HG03378 (cell line): ENCODE measurements around the gene EML6.

Experiments used
- ATAC-seq: cut with Tn5 transposase; IDR thresholded peaks from one replicate; pipeline ENCODE4 v1.9.1; 2021; ENCODE audit warnings: mild to moderate bottlenecking, moderate library complexity; ENCODE audit not compliant: unreplicated experiment

EML6 gene

DNA sequence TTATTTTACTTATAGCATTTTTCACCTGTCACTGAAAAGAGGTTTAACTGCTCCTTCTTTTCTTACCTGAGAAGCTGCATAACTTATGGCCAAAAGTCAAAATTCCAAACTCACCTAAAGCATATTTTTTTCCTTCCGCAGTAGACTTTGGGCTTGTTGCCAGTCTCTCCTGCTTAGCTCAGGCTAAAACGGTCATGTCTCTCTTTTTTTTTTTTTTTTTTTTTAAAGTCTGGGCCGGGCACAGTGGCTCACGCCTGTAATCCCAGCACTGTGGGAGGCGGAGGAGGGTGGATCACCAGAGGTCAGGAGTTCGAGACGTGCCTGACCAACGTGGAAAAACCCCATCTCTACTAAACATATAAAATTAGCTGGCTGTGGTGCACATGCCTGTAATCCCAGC, 213.3 kb downstream of the EML6 start:
- no peak for ATAC-seq

DNA sequence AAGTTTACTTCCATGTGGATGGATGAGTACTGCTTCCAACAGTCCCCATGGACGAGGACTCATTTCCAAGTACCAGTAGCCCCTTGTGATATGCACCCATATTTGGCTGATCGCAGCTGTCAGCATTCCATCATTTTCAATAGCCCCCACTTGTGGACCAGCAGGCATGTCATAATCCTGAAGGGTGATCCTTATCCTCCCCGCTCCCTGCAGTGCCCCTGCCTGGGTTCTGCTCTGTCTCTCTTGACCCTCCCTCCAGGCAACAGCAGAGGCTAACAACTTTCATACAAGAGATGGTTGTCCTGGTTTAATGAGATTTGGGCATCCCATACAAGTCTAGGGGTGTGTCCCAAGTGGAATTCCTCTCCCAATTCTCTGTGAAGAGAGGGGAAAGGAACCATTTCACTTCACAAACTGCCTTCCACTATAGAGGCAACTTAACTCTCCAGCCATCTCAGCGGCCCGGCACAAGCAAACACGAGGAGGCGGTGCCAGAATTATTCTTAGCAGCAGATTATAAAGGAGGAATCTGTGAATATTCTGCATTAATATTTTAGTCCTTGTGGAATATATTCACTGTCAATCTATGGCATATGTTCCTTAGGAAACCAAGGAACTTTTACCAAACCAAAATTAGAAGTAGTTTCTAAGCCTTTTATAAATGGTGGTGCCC, 216.1 kb downstream of the EML6 start:
- no peak for ATAC-seq

DNA sequence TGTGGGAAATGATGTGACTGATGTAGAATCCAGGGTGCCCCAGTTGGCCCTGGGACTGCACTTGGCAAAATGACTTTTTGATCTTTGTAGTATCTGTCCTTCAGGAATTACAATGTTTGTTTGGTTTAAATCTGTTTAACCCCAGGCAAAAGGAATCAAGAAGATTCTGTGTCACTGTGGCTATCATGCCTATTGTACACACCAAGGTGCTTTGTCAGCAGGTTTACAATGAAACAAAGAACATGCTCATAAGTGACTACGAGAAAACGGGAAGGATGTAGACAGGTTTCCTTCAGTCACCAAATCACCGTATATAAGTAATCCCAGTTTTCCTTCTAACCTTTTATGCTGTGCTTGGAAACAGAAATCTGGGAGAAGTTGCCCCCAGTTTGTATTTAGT, 217.3 kb downstream of the EML6 start:
- no peak for ATAC-seq

DNA sequence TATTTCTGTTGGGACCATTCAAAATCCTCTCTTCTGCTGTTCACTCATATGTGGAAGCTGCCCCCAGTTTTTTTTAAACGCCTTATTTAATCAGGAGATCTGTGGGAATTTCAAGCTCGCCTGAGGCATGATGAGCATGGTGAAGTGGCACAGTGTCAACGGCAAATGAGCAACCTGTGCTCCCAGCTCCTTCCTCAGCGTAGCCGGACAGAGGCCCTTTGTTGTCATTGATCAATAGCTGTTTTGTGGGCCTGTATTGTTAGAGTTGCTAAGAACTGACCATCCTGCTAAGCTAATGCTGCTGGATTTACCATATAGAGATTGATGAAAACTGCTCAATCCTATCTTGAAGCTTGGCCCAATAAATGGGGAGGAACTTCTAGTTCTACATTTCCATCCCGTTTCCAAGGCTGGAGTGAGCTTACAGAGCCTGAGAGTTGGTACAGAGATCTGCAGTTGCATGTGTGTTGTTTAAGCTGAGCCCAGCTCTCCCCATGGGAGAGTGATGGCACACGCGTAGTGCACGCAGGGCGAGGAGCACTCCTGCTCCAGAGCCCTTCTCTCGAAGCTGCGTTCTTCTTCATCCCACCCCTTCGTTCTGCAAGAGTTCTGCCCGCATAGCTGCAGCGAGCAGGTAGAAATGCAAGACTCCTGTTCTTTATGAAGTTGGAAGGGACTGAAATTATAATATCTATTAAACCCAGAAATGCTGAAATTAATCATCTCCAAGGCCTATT, 218.0 kb downstream of the EML6 start:
- ATAC-seq = no peak

DNA sequence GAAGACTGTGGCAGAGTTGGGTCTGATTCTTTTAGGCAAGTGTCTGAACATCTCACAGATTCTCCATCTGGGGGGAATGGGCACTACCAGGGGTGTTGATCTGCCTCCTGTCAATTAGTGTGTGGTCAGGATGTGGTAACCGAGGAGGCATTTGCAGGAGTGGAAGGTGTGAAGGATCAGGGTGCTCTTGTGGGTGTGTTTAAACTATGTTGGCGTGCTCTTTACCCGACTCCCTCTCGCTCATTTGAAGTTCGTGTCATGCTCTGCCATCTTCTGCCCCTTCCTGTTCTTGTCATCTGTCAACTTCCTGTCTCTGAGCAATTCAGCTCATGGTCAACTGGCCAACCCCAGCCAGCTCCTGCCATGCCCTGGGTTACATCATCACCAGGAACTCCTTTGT, 218.9 kb downstream of the EML6 start:
- ATAC-seq = no peak

DNA sequence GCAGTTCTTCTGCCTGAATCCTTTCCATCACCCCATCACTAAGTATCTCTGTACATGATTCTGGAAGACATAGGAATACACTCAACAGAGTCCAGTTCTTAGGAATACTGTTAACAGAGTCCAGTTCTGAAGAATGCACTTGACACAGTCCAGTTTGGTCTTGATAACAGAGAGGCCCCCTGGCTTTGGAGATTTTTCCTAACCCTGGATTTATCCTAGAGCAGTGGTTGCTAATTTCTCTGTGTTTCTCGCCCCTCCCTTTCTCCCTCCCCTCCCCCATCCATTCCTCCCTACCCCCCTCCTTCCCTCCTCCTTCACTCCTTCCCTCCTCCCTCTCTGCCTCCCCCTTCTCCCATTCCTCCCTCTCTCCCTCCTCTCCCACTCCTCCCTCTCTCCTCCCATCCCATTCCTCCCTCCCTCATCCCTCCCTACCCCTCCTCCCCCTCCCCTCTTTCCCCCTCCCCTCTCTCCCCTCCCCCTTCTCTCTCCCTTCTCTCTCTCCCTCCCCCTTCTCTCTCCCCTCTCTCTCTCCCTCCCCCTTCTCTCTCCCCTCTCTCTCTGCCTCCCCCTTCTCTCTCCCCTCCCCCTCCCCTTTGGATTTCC, 221.4 kb downstream of the EML6 start:
- ATAC-seq = no peak

DNA sequence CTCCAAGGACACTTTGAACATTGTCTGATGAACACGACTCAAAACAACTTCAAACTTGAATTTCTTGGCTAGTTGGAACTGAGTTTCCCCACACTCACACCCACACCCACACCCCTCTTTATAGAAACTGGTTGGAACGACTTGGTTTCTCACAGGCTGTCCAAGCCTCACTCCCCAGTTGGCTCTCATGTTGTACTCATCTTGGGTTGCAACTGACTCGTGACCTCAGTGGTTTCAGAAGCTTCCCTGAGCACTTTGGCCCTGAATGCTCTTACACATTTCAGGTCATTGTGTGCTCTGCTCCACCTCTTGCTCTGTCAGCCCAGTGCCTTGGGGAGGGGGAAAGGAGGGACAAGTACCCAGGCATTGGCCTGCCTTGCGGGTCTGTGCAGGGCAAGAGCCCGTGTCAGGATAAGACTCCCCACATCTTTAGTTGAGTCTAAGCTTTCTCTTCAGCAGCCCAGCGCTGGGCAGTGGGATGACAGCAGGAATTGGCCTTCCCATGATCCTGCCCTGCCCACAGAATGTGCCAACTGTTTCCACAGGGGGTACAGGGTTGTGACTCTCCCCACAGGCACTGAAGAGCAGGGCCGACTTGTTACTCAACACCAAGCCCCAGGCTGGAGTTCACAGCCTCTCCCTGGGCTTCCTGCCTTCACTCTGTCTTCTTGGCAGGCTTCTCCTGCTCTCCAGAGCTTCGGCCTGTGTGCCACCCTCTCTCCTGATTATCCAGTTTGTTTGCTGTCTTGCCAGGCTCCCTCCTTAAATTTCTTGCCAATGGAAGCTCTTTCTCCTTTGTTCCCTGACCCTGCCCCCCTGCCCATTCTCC, 222.1 kb downstream of the EML6 start:
- no peak for ATAC-seq

DNA sequence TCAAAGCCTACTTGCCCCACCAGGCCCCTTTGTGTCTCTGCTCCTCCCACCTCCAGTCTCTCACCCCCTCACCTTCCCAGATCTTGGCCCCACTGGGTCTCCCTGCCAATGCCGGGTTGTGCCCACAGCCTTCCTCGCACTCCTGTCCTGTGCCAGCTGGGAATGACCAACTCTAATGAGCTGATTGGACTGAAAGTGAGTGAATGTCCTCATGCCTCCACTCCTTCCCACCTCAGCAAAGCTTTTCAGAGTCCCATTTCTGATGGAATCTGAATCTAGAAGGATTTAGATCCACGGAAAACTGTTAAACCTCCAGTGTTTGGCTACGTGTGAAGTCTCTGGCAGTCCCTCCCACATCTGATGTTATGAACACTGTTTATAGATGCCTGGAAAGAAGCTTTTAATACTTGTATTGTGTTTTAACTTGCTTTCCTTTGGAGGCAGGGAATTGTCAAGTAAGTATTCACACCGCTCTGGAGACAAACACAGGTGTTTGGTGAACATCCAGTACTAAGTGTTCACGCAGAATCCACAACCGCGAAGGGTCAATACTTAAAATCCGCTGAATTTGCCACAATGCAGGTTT, 222.9 kb downstream of the EML6 start:
- no peak for ATAC-seq

DNA sequence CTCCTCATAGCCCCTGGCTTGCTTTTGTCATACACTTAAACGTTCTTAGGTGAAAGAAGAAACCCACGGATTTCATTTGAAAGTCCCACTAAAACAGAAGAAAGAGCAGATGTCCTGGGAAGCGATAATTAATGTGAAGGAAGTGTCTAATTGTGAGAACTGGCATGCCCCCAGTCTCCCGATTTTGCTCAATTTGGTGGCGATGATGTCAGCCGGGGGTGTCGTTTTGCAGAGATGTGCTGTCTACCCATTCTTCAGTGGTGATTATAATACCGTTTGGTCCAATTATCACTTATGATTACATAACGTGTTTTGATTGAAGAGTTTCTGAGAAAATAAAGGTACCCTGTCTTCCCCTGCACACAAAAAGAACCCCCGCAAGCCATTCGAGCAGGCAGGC, 223.7 kb downstream of the EML6 start:
- no peak for ATAC-seq

DNA sequence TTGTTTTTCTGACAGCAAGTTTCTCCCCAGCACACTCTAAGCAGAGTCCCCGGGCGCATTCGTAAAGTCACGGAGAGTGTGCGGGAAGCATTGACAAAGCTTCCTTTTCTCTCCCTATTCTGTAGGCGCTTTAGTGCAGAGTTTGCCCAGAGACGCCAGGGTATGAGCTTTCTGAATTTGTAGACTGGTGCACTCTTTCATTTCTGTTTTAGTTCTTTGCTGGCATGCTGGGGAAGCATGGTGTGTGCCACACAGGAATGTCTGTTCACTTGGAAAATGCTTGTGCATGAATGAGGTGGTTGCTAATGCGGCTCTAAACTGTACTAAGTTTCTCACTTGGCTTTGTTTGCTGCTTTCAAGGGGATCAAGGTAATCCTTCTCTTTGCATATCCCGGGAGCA, 224.2 kb downstream of the EML6 start:
- ATAC-seq = no peak

DNA sequence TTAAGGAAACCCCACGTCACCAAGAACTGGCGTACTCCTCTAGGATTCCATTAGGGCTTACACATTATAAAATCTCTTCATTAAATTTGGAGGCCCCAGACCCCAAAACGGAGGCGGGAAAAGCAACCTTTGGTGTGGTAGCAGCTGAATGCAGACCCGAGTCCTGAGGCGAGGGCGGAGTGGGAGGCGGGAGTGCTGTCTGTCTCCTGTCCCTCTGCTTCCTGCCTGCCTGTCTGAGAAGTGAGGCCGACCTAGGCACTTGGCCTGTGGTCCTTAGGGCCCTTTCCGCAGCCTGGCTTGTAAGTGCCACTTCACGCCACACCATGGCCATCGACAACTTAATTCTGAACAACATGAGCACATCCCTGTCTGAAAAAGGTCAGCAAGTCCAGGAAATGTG, 224.7 kb downstream of the EML6 start:
- ATAC-seq = no peak

DNA sequence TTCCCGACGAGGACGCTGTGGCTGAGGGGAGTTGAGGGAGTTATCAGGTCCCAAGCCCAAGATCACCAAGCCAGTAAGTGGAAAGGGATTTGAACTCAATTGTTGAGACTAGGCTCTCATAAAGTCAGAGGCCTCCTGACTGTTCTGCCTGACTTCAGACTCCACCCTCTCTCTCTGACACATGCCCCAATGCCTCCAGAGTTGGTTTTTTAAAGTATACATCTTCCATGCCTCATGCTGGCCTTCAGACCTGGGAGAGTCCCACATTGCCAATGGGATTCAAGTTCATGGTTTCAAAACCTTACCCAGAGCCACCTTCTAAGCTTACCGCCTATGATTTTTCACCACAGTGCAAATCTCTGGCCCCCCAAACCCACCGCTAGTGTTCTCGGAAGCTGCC, 226.0 kb downstream of the EML6 start:
- ATAC-seq = no peak

DNA sequence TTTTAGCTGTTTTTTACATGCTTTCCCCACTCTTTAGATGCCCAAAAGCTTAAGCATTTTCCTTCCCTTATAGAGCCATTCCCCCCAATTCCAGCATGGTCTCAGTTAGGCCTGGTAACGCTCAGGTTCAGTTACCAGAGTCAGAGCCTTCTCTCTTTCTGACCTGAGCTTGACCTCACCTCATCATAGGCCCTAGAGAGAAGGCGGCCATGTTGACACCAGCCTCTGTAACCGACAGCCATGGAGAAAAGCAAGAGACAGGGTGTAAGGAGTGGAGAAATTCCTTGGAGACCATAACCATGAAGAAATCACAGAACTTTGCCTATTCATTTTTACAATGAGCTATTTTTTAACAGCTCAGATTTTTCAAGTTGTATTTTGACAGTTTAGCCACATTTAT, 227.3 kb downstream of the EML6 start:
- ATAC-seq = no peak

DNA sequence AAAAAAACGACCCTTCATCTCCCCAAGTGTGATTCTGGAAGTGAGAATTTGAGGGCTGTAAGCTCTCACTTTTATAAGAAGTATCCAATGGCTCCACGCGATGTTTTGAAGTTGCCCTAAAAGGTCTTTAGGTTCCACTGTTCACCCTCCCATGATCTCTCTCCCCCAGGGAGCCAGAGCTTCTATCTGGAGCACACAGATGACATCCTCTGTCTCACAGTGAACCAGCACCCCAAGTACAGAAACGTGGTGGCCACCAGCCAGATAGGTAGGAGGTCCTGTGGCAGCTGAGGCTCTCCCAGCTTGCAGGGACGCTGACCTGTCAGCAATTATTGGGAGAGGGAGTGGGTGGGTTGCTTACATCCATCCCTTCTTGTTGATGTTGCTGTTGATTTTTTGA, 229.0 kb downstream of the EML6 start:
- ATAC-seq = no peak

DNA sequence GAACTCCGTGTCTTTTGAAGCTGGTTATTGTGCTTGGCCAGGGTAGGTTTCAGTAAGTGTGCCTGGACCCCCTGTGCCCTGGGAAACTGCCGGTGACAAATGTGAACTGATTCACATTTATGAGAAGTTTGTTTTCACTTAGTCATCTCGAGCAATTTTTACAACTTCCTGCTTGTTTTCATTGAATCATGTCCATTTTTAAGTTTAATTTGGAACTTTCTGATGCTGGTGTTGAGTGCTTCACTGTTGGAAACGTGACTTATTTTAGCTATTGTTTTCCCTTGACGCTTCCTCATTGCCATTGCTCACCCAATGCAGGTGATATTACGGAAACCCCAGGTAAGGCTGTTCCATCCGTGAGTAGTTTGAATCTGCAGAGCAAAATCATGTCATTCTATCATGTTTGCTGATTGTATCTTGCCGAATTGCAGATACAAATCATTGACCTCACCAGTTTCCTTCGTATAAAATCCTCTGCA, 229.6 kb downstream of the EML6 start:
- no peak for ATAC-seq

DNA sequence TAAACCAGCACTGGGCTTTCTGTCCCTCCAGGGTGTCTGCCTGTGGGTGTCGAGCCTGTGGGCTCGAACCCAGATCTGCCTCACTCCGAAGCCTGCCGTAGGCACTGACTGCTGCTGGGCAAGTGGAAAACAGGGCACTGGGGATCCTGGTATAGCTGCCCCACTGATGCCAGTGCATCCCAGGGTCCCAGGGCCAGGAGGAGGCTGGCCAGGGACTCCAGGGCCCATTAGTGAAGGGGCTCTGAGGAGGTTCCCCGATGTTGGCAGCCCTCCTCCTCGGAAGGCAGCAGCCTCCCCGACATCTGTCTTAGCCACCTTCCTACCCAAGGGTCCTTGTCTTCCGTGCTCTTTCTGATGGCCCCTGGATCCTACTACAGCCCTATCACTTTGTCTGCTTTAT, 230.7 kb downstream of the EML6 start:
- no peak for ATAC-seq

DNA sequence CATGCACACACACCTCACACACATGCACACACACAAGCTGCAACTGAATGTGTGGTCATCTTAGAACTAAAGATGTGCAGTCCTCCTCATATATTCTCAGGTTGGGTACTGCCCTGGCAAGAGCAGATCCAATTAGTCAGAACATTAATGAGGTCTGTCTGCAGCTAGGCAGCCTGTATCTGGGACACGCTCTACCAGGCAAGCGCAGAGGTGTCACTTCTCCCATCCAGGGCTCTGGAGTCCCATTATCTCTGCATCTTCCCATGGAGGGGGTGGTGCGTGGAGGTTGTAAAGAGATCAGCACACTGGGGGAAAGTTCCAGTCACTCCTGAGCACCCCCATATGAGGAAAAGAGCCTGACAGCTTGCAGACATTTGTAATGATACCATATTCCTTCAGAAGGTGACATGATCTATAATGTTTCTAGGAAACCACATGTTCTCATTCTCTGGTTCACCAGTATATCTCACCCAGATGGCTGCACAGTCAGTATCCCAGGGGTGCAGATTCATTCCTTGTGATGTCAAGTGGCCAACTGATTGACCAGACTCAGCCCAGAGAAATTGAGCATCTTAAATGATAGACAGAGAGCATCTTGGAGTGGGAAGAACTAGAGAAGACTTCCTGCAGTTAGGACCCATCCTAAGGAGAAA, 231.4 kb downstream of the EML6 start:
- no peak for ATAC-seq

DNA sequence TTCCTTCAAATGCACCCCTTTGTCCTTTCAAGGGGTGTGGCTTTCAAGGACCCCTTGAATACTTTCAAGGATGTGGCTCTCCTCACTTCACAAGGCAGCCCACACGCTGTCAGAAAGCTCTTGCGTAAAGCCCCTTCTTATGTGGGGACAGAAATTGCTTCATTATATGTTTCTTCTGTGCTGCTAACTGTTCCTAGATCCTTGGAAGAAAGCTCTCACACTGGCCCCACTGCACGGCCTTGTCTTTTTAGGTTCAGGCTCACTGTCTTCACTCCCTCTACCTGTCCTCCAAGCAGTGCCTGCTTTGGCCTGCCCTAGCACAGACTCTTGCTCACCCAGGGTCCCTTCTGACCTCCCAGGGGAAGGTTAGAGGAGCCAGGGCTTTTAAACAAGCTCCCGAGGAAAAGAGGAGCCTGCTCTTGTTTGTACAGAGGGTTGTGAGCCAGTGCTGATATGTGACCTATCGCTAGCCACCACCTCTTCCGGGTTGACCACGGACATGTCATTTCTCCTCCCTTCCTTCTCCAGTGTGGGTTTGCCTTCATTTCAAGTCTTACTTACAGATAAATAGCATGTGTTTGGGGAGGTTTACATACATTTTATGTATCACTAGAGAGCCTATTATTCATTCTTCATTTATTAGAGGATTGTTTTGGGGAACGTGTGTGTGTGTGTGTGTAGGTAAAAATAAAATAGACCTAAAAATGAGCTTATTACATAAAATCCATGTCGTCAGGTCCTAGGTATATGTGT, 232.1 kb downstream of the EML6 start:
- ATAC-seq = no peak

DNA sequence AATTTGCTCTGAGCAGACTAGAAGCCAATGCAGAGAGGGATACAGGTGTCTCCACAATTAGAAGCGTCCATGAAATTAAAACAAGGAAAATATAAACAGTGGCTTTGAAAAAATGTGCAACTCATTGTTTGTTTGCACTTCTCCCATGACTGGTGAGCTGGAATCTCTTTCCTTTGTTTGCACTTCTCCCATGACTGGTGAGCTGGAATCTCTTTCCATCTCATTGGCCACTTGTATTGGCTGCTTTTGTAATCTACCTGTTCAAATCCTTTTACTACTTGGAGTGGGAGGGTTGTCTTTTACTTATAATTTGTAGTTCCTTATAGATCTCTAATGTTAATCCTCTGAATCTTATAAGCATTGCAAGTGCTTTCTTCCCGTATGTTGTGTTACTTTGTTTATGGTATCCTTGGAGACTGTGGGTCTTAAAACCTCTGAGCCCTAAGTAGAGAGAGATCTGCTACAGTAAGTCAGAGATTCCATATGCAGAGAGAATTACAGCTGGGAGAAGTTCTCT, 232.7 kb downstream of the EML6 start:
- no peak for ATAC-seq
